Astrocyte (in vitro differentiated cells and primary cell): ENCODE results near the gene SCYGR2. TPM values are rescaled to one million over a fixed set of nuclear protein-coding genes. Genes with fewer than 3 reads are reported as not detected.

Experiments used
- DNase-seq: peaks from one replicate; pipeline ENCODE4 v3.0.0-alpha.2; 2010; ENCODE audit warnings: low read depth
- FAIRE-seq: peaks from 2 replicates; lab custom pipeline; 2011; peaks lifted over from hg19 to GRCh38; lab: Jason Lieb, UNC
- H2AFZ ChIP-seq: 2 replicates; pipeline ENCODE4 v1.6.0; 2012; ENCODE audit warnings: low read depth, low read length, inconsistent platforms
- H3K27ac ChIP-seq: 2 replicates; pipeline ENCODE4 v1.5.1; 2011; ENCODE audit warnings: low read depth, low read length, inconsistent platforms
- H3K27me3 ChIP-seq: 2 replicates; pipeline ENCODE4 v1.6.0; 2011; ENCODE audit warnings: low read length, inconsistent platforms; ENCODE audit not compliant: insufficient read depth
- H3K36me3 ChIP-seq: 2 replicates; pipeline ENCODE4 v1.5.1; 2011; ENCODE audit warnings: low read length, inconsistent platforms; ENCODE audit not compliant: insufficient read depth
- H3K4me1 ChIP-seq: 2 replicates; pipeline ENCODE4 v1.5.1; 2011; ENCODE audit warnings: low read length, inconsistent platforms; ENCODE audit not compliant: insufficient read depth
- H3K4me2 ChIP-seq: 2 replicates; pipeline ENCODE4 v1.6.0; 2012; ENCODE audit warnings: low read length, inconsistent platforms
- H3K4me3 ChIP-seq: 2 replicates; pipeline ENCODE4 v1.5.1; 2011; ENCODE audit warnings: low read depth, mild to moderate bottlenecking, low read length, inconsistent platforms; ENCODE audit not compliant: insufficient read depth
- H3K79me2 ChIP-seq: 2 replicates; pipeline ENCODE4 v1.6.0; 2012; ENCODE audit warnings: mild to moderate bottlenecking, low read length, inconsistent platforms; ENCODE audit not compliant: insufficient read depth
- H3K9ac ChIP-seq: 2 replicates; pipeline ENCODE4 v1.6.0; 2012; ENCODE audit warnings: mild to moderate bottlenecking, low read length, inconsistent platforms
- H3K9me3 ChIP-seq: 2 replicates; pipeline ENCODE4 v1.5.1; 2012; ENCODE audit warnings: low read depth, mild to moderate bottlenecking, low read length, inconsistent platforms; ENCODE audit not compliant: insufficient read depth
- H4K20me1 ChIP-seq: 2 replicates; pipeline ENCODE4 v1.6.0; 2012; ENCODE audit warnings: low read length, inconsistent platforms; ENCODE audit not compliant: insufficient read depth
- H3K27ac Mint-ChIP-seq: one replicate; pipeline ENCODE4 v1.8.0; 2021; ENCODE audit warnings: mild to moderate bottlenecking, mixed read lengths; ENCODE audit not compliant: unreplicated experiment
- H3K27me3 Mint-ChIP-seq: one replicate; pipeline ENCODE4 v1.8.0; 2021; ENCODE audit warnings: low read depth, mixed read lengths; ENCODE audit not compliant: unreplicated experiment
- H3K36me3 Mint-ChIP-seq: one replicate; pipeline ENCODE4 v1.8.0; 2021; ENCODE audit warnings: low read depth, mixed read lengths; ENCODE audit not compliant: unreplicated experiment
- H3K4me1 Mint-ChIP-seq: one replicate; pipeline ENCODE4 v1.8.0; 2021; ENCODE audit warnings: low read depth, mixed read lengths; ENCODE audit not compliant: unreplicated experiment
- H3K4me3 Mint-ChIP-seq: one replicate; pipeline ENCODE4 v1.8.0; 2021; ENCODE audit warnings: mild to moderate bottlenecking, moderate library complexity, mixed read lengths; ENCODE audit not compliant: unreplicated experiment
- H3K9me3 Mint-ChIP-seq: one replicate; pipeline ENCODE4 v1.8.0; 2021; ENCODE audit warnings: mild to moderate bottlenecking, mixed read lengths; ENCODE audit not compliant: unreplicated experiment
- EZH2 ChIP-seq: IDR thresholded peaks from 2 replicates; pipeline ENCODE4 v1.6.1; 2012; ENCODE audit warnings: mild to moderate bottlenecking, low read length, inconsistent platforms; ENCODE audit not compliant: insufficient read depth
- total RNA-seq: library from RNA; stranded (reverse); gene quantifications from 2 replicates; pipeline ENCODE4 v1.2.1, GENCODE V29; 2021
- TF ChIP-seq, protein P1 (sequence below): IDR thresholded peaks from 2 replicates; pipeline ENCODE4 v1.5.1; 2011; ENCODE audit warnings: low read depth, mild to moderate bottlenecking, inconsistent platforms, low read length, moderate library complexity; ENCODE audit not compliant: insufficient read depth

Gene SCYGR2
- total RNA-seq, 1 donor from 2014 or later: not detected

GRCh38 chr2:227606476-227606875, 7.8 kb downstream of the SCYGR2 start:
- no peak overlapping the region for H3K9ac ChIP-seq
- H3K27ac ChIP-seq: no peak overlapping the region
- H3K4me3 Mint-ChIP-seq: no peak overlapping the region
- DNase-seq (no peak), FAIRE-seq (no peak)
- no peaks in the 10 kb centered on the region for H3K27me3 ChIP-seq
- no peak overlapping the region for H3K27ac Mint-ChIP-seq
- H3K27me3 Mint-ChIP-seq: peaks cover 4% of the 10 kb centered on the region
- H3K4me1 ChIP-seq: no peaks in the 10 kb centered on the region
- no peak overlapping the region for H3K4me3 ChIP-seq
- H3K4me1 Mint-ChIP-seq: peaks cover 4% of the 10 kb centered on the region
- no peaks in the 10 kb centered on the region for H3K79me2 ChIP-seq
- no peaks in the 10 kb centered on the region for H3K9me3 Mint-ChIP-seq
- no peaks in the 10 kb centered on the region for H3K36me3 ChIP-seq
- H3K36me3 Mint-ChIP-seq: peaks cover 2% of the 10 kb centered on the region
- no peaks in the 10 kb centered on the region for H3K9me3 ChIP-seq
- H3K4me2 ChIP-seq: no peak overlapping the region
- no peak overlapping the region for H2AFZ ChIP-seq
- no peaks in the 10 kb centered on the region for H4K20me1 ChIP-seq
- TF ChIP-seq EZH2: no peak
- TF ChIP-seq, protein P1, sequence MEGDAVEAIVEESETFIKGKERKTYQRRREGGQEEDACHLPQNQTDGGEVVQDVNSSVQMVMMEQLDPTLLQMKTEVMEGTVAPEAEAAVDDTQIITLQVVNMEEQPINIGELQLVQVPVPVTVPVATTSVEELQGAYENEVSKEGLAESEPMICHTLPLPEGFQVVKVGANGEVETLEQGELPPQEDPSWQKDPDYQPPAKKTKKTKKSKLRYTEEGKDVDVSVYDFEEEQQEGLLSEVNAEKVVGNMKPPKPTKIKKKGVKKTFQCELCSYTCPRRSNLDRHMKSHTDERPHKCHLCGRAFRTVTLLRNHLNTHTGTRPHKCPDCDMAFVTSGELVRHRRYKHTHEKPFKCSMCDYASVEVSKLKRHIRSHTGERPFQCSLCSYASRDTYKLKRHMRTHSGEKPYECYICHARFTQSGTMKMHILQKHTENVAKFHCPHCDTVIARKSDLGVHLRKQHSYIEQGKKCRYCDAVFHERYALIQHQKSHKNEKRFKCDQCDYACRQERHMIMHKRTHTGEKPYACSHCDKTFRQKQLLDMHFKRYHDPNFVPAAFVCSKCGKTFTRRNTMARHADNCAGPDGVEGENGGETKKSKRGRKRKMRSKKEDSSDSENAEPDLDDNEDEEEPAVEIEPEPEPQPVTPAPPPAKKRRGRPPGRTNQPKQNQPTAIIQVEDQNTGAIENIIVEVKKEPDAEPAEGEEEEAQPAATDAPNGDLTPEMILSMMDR: no peak

DNA sequence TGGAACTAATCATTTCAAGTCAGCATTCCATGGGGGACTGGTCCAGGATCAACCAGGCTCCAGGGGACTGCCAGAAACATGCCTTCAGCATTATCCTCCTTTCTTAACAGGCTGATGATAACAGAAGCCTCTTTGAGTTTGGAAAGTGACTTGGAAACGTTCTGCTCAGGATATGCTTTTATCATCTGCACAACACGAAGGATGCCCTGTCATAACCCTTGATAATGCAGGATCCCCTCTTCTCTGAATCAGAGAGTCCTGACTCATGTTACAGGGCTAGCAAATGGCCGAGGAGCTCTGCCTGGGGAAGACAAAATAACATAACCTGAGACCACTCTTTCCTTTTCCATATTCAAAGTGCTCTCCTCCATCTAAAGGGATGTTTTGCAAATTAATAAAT, 9.2 kb downstream of the SCYGR2 start:
- no peak overlapping the region for H3K27ac ChIP-seq
- DNase-seq (no peak), FAIRE-seq (no peak)
- TF ChIP-seq EZH2: no peak
- TF ChIP-seq, protein P1: no peak
- H3K9ac ChIP-seq: no peak overlapping the region
- no peaks in the 10 kb centered on the region for H3K9me3 ChIP-seq
- no peaks in the 10 kb centered on the region for H3K4me1 ChIP-seq
- Mint-ChIP-seq H3K27me3 (peaks cover 5% of the 10 kb centered on the region), H3K27ac (no peak overlapping the region), H3K4me1 (peaks cover 4% of the 10 kb centered on the region), H3K4me3 (no peak overlapping the region), H3K36me3 (peaks cover 2% of the 10 kb centered on the region), H3K9me3 (no peaks in the 10 kb centered on the region)
- no peaks in the 10 kb centered on the region for H4K20me1 ChIP-seq
- H2AFZ ChIP-seq: no peak overlapping the region
- no peak overlapping the region for H3K4me3 ChIP-seq
- no peaks in the 10 kb centered on the region for H3K79me2 ChIP-seq
- H3K27me3 ChIP-seq: no peaks in the 10 kb centered on the region
- no peaks in the 10 kb centered on the region for H3K36me3 ChIP-seq
- no peak overlapping the region for H3K4me2 ChIP-seq

GRCh38 chr2:227608561-227609338, 10.1 kb downstream of the SCYGR2 start:
- no peak overlapping the region for H3K4me2 ChIP-seq
- no peak overlapping the region for H3K9ac ChIP-seq
- no peaks in the 10 kb centered on the region for H3K27me3 ChIP-seq
- H4K20me1 ChIP-seq: no peaks in the 10 kb centered on the region
- no peaks in the 10 kb centered on the region for H3K4me1 ChIP-seq
- no peaks in the 10 kb centered on the region for H3K79me2 ChIP-seq
- Mint-ChIP-seq H3K9me3 (no peaks in the 10 kb centered on the region), H3K36me3 (peaks cover 2% of the 10 kb centered on the region), H3K4me3 (no peak overlapping the region), H3K4me1 (peaks cover 4% of the 10 kb centered on the region), H3K27me3 (peaks cover 5% of the 10 kb centered on the region), H3K27ac (no peak overlapping the region)
- H3K27ac ChIP-seq: no peak overlapping the region
- H3K9me3 ChIP-seq: no peaks in the 10 kb centered on the region
- DNase-seq (no peak), FAIRE-seq (no peak)
- no peak overlapping the region for H3K4me3 ChIP-seq
- H3K36me3 ChIP-seq: no peaks in the 10 kb centered on the region
- TF ChIP-seq, protein P1: no peak
- TF ChIP-seq EZH2: no peak
- no peak overlapping the region for H2AFZ ChIP-seq
